MCF 10A (cell line): ENCODE data around the gene GDF2. TPM values are rescaled to one million over a fixed set of nuclear protein-coding genes. Genes with fewer than 3 reads are reported as not detected.

Source experiments
- BruUV-seq: library from RNA; stranded (reverse); fragments of 400-500 nt; replicated peaks from 2 replicates; lab custom pipeline; 2021; lab: Mats Ljungman, UMichigan
- CTCF ChIA-PET: fragments of 300-600 bp; sonication (Branson Sonifier 250); formaldehyde crosslinking; extraction: SDS; loops from one replicate; lab custom pipeline; 2021; ENCODE audit warnings: antibody characterized with exemption, inconsistent platforms; lab: Yijun Ruan, JAX
- POLR2A ChIA-PET: fragments of 300-600, 350-650 bp; sonication (Branson Sonifier 250); formaldehyde crosslinking; extraction: SDS; loops from one replicate; lab custom pipeline; 2020; ENCODE audit warnings: antibody characterized with exemption, inconsistent platforms; lab: Yijun Ruan, JAX
- DNase-seq: peaks from one replicate; pipeline ENCODE4 v3.0.0-alpha.2; 2018; ENCODE audit not compliant: unreplicated experiment
- H3K27ac Mint-ChIP-seq: one replicate; pipeline ENCODE4 v1.8.0; 2022; ENCODE audit warnings: mild to moderate bottlenecking, low read depth, mixed read lengths; ENCODE audit not compliant: unreplicated experiment
- H3K27me3 Mint-ChIP-seq: one replicate; pipeline ENCODE4 v1.8.0; 2022; ENCODE audit warnings: mixed read lengths; ENCODE audit not compliant: insufficient read depth, unreplicated experiment
- H3K36me3 Mint-ChIP-seq: one replicate; pipeline ENCODE4 v1.8.0; 2022; ENCODE audit warnings: mild to moderate bottlenecking, moderate library complexity, mixed read lengths; ENCODE audit not compliant: insufficient read depth, unreplicated experiment
- H3K4me1 Mint-ChIP-seq: one replicate; pipeline ENCODE4 v1.8.0; 2022; ENCODE audit warnings: mixed read lengths; ENCODE audit not compliant: insufficient read depth, unreplicated experiment
- H3K4me3 Mint-ChIP-seq: one replicate; pipeline ENCODE4 v1.8.0; 2022; ENCODE audit warnings: mild to moderate bottlenecking, moderate library complexity, mixed read lengths; ENCODE audit not compliant: unreplicated experiment
- H3K9me3 Mint-ChIP-seq: one replicate; pipeline ENCODE4 v1.8.0; 2022; ENCODE audit warnings: mixed read lengths; ENCODE audit not compliant: unreplicated experiment
- intact Hi-C: fragments of 100-400 bp; cut with micrococcal nuclease; formaldehyde crosslinking; loops from 2 replicates; pipeline ENCODE4 v1.14.1; 2022
- total RNA-seq: library from RNA; stranded (reverse); gene quantifications from 2 replicates; pipeline ENCODE4 v1.2.3, GENCODE V29; 2022
- TF ChIP-seq, protein P1 (sequence below): fragments of 200-600 bp; IDR thresholded peaks from one replicate; pipeline ENCODE4 v1.8.0; 2022; ENCODE audit warnings: antibody characterized with exemption, mild to moderate bottlenecking; ENCODE audit not compliant: unreplicated experiment

The GDF2 gene
- total RNA-seq, 1 experiment from 2014 or later, result not detected

DNA sequence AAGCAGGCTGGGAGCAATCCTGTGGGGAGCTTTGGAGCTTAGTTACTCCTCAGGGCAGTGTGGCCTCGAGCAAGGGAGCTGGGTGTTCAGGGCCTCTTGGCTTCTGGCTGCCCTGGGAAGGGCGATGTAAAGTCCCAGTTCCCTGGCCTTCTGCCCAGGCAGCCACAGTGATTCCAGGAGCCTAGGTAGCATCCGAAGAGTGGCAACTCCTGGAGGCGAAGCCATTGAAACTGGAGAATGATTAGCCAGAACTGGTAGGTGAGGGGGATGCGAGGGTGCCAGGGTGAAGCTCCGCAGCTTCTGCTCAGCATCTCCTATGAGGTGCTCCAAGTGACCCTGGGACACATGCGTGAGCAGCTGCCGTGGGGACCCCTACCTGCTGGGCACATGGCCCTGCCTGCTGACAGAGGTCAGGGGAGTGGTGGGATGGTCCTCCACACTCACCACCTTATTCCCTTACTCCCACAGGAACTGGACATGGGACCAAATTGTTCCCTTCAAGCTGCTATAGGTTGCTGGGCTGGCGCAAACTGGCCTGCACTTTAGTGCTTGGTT, 7.8 kb upstream of the GDF2 start:
- Mint-ChIP-seq H3K27ac (no peak overlapping the region), H3K36me3 (no peaks in the 10 kb centered on the region), H3K27me3 (peaks cover 4% of the 10 kb centered on the region), H3K9me3 (no peaks in the 10 kb centered on the region), H3K4me1 (peaks cover 5% of the 10 kb centered on the region), H3K4me3 (no peak overlapping the region)
- TF ChIP-seq, protein P1, sequence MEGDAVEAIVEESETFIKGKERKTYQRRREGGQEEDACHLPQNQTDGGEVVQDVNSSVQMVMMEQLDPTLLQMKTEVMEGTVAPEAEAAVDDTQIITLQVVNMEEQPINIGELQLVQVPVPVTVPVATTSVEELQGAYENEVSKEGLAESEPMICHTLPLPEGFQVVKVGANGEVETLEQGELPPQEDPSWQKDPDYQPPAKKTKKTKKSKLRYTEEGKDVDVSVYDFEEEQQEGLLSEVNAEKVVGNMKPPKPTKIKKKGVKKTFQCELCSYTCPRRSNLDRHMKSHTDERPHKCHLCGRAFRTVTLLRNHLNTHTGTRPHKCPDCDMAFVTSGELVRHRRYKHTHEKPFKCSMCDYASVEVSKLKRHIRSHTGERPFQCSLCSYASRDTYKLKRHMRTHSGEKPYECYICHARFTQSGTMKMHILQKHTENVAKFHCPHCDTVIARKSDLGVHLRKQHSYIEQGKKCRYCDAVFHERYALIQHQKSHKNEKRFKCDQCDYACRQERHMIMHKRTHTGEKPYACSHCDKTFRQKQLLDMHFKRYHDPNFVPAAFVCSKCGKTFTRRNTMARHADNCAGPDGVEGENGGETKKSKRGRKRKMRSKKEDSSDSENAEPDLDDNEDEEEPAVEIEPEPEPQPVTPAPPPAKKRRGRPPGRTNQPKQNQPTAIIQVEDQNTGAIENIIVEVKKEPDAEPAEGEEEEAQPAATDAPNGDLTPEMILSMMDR, result no peak
- no TSS peak for BruUV-seq
- DNase-seq, result no peak
- POLR2A ChIA-PET, result interaction anchor here (0.9 kb wide), 1 partner anchor 69 kb away, joined by 3 read pairs; the partner anchor contains the start of gene ZNF488
- intact Hi-C loops, result no loop called here
- CTCF ChIA-PET, result interaction anchor here (0.6 to 14.1 kb wide), 8 partner anchors 9 to 288 kb away, joined by 3 to 233 read pairs (median 4); no protein-coding TSS in a partner anchor

DNA sequence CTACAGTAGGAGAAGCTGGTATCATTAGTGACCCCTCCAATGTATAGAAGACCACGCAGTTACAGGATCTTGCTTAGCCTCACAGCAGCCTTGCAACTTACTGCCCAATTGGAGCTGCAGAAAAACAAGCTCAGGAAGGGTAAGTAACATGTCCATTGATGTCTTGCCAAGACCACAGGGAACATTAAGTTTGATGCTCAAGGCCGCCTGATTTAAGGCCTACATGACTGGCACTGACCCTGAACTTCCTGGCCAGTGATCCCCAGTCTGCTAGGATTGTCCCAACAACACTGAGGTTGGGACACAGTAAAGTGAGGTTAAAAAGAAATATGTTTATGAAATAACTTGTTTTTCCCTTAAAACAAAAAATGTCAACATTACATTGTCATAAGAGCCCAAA, 6.8 kb upstream of the GDF2 start:
- DNase-seq, result no peak
- ChIA-PET CTCF (interaction anchor here (0.6 to 14.1 kb wide), 6 partner anchors 8 to 289 kb away, joined by 3 to 233 read pairs (median 5); no protein-coding TSS in a partner anchor), POLR2A (no interaction called here)
- H3K4me1 Mint-ChIP-seq, result peaks cover 5% of the 10 kb centered on the region
- TF ChIP-seq, protein P1, result no peak
- intact Hi-C loops, result no loop called here
- no peaks in the 10 kb centered on the region for H3K9me3 Mint-ChIP-seq
- H3K27me3 Mint-ChIP-seq, result no peaks in the 10 kb centered on the region
- no peak overlapping the region for H3K4me3 Mint-ChIP-seq
- H3K27ac Mint-ChIP-seq, result no peak overlapping the region
- H3K36me3 Mint-ChIP-seq, result no peaks in the 10 kb centered on the region
- BruUV-seq, result no TSS peak

DNA sequence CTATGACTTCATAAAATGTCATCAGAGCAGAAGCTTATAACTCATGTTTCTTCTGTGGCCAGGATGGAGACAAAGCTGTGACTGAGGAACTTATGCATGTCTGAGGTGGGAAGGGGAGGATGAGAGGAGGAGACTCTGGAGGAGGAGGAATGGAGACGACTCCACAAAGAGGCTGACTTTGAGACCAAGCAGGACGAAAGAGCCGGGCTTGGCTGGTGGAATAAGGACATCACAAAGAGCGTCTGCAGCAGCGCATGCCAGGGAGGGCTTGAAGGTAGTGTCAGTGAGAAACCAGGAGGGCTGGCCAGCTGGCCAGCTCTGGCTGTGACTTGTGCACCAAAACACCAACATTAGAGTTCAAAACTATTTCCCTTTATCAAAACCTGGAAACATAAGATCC, 6.1 kb upstream of the GDF2 start:
- no peak overlapping the region for H3K27ac Mint-ChIP-seq
- no peaks in the 10 kb centered on the region for H3K36me3 Mint-ChIP-seq
- ChIA-PET CTCF (interaction anchor here (0.7 to 14.1 kb wide), 3 partner anchors 62 to 289 kb away, joined by 4 to 233 read pairs (median 131); no protein-coding TSS in a partner anchor), POLR2A (no interaction called here)
- H3K4me1 Mint-ChIP-seq, result peaks cover 5% of the 10 kb centered on the region
- TF ChIP-seq, protein P1, result no peak
- no TSS peak for BruUV-seq
- DNase-seq, result no peak
- intact Hi-C loops, result no loop called here
- peaks cover 7% of the 10 kb centered on the region for H3K27me3 Mint-ChIP-seq
- H3K4me3 Mint-ChIP-seq, result no peak overlapping the region
- H3K9me3 Mint-ChIP-seq, result no peaks in the 10 kb centered on the region

DNA sequence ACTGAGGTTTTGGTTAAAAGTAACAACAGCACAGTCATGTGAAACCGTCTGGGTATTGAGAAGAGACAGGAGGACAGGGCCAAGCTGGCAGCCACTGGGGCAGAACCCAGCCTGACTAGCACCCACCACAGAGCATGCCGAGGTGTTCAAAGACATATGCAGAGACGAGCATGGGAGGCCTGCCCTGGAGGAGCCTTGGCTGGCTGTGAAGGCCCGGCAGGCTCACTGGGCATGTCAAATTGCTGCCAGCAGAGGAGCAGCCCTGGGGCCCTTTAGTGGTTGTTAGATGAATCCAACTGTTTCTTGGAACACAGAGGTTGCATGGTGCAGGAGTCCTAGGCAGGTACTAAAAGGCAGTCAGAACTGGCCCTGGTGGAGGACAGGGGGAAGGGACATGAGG, 5.0 kb upstream of the GDF2 start:
- DNase-seq, result no peak
- no peaks in the 10 kb centered on the region for H3K9me3 Mint-ChIP-seq
- peaks cover 5% of the 10 kb centered on the region for H3K4me1 Mint-ChIP-seq
- intact Hi-C loops, result no loop called here
- H3K27me3 Mint-ChIP-seq, result peaks cover 13% of the 10 kb centered on the region
- no peaks in the 10 kb centered on the region for H3K36me3 Mint-ChIP-seq
- no TSS peak for BruUV-seq
- H3K4me3 Mint-ChIP-seq, result no peak overlapping the region
- H3K27ac Mint-ChIP-seq, result no peak overlapping the region
- POLR2A ChIA-PET, result no interaction called here
- CTCF ChIA-PET, result interaction anchor here (0.6 to 14.1 kb wide), 3 partner anchors 269 to 711 kb away, joined by 3 to 131 read pairs (median 3); no protein-coding TSS in a partner anchor
- TF ChIP-seq, protein P1, result no peak
